DOHH2 (cell line): ENCODE results near the gene PGM2L1.

Experiments used
- H3F3A ChIP-seq: fragments of 200-600 bp; sonication (generic), shearing (Covaris generic); 2 replicates; pipeline ENCODE4 v1.6.0; 2016; ENCODE audit warnings: antibody characterized with exemption, mild to moderate bottlenecking; ENCODE audit not compliant: control insufficient read depth, insufficient read depth
- H3K27ac ChIP-seq: fragments of 200-600 bp; sonication (generic); 2 replicates; pipeline ENCODE4 v1.5.1; 2014; ENCODE audit warnings: low read depth, mild to moderate bottlenecking, low read length, moderate library complexity
- H3K27me3 ChIP-seq: fragments of 200-600 bp; sonication (generic); 2 replicates; pipeline ENCODE4 v1.6.1; 2014; ENCODE audit warnings: mild to moderate bottlenecking, low read length, mixed read lengths; ENCODE audit not compliant: control insufficient read depth
- H3K36me3 ChIP-seq: fragments of 200-600 bp; sonication (generic); 2 replicates; pipeline ENCODE4 v1.6.1; 2014; ENCODE audit warnings: mild to moderate bottlenecking, low read length, moderate library complexity, mixed read lengths; ENCODE audit not compliant: control insufficient read depth
- H3K4me1 ChIP-seq: fragments of 200-600 bp; sonication (generic); 2 replicates; pipeline ENCODE4 v1.6.1; 2014; ENCODE audit warnings: mild to moderate bottlenecking, low read length, mixed read lengths; ENCODE audit not compliant: control insufficient read depth
- H3K4me2 ChIP-seq: fragments of 200-600 bp; sonication (generic); 2 replicates; pipeline ENCODE4 v1.6.0; 2014; ENCODE audit warnings: mild to moderate bottlenecking, low read length, moderate library complexity
- H3K4me3 ChIP-seq: fragments of 200-600 bp; sonication (generic); 2 replicates; pipeline ENCODE4 v1.5.1; 2014; ENCODE audit warnings: mild to moderate bottlenecking, low read length, mixed read lengths
- H3K79me2 ChIP-seq: fragments of 200-600 bp; sonication (generic); 2 replicates; pipeline ENCODE4 v1.6.1; 2014; ENCODE audit warnings: mild to moderate bottlenecking, low read length, mixed read lengths; ENCODE audit not compliant: control insufficient read depth
- H3K9me2 ChIP-seq: fragments of 200-600 bp; sonication (generic); replicated peaks from 2 replicates; pipeline ENCODE4 v1.6.1; 2014; ENCODE audit warnings: mild to moderate bottlenecking, low read length, mixed read lengths; ENCODE audit not compliant: control insufficient read depth
- H3K9me3 ChIP-seq: fragments of 200-600 bp; sonication (generic); 2 replicates; pipeline ENCODE4 v1.6.1; 2014; ENCODE audit warnings: antibody characterized with exemption, low read length, mixed read lengths; ENCODE audit not compliant: control insufficient read depth, insufficient read depth
- H4K20me1 ChIP-seq: fragments of 200-600 bp; sonication (generic); 2 replicates; pipeline ENCODE4 v1.6.0; 2014; ENCODE audit warnings: low read depth, mild to moderate bottlenecking, antibody characterized with exemption, low read length, moderate library complexity; ENCODE audit not compliant: control insufficient read depth, insufficient read depth
- EZH2phosphoT487 ChIP-seq: fragments of 200-600 bp; sonication (generic); IDR thresholded peaks from 2 replicates; pipeline ENCODE4 v1.6.1; 2017; ENCODE audit warnings: borderline replicate concordance, mild to moderate bottlenecking, antibody characterized with exemption, low read length, moderate library complexity, mixed read lengths
- TF ChIP-seq, protein P1 (sequence below): fragments of 200-600 bp; sonication (generic); IDR thresholded peaks from one replicate; pipeline ENCODE4 v1.5.1; 2014; ENCODE audit warnings: antibody characterized with exemption, mild to moderate bottlenecking, low read depth, low read length; ENCODE audit not compliant: poor library complexity, severe bottlenecking

The PGM2L1 gene

DNA sequence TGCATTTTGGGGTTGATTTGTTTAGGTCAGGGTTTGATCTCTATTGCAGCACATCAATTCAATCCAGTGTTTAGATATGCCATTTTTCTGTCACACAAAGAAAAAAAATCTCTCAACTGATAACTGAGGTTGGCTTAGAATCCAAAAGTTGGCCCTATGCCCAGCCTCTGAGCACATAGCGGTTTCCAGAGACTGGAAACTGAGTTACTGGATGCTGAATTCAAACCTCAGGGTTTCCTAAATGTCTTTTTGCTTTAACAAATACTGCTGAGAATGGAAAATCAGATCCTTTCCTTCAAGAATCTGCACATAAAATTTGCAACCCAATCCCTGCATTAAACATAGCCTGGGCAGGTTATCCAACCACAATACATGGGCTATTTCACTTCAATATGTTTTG is 90.8 kb downstream of the PGM2L1 start:
- Histone ChIP-seq H3K4me2 (no peak overlapping the region), H3K27me3 (peaks cover 12% of the 10 kb centered on the region; the same call in 1 of the 2 replicates), H3K4me1 (no peaks in the 10 kb centered on the region), H3F3A (no peaks in the 10 kb centered on the region), H3K79me2 (no peaks in the 10 kb centered on the region), H3K4me3 (no peak overlapping the region), H3K9me2 (no peaks in the 10 kb centered on the region), H3K36me3 (no peaks in the 10 kb centered on the region), H3K27ac (no peak overlapping the region), H3K9me3 (no peaks in the 10 kb centered on the region), H4K20me1 (no peaks in the 10 kb centered on the region)
- TF ChIP-seq, protein P1, sequence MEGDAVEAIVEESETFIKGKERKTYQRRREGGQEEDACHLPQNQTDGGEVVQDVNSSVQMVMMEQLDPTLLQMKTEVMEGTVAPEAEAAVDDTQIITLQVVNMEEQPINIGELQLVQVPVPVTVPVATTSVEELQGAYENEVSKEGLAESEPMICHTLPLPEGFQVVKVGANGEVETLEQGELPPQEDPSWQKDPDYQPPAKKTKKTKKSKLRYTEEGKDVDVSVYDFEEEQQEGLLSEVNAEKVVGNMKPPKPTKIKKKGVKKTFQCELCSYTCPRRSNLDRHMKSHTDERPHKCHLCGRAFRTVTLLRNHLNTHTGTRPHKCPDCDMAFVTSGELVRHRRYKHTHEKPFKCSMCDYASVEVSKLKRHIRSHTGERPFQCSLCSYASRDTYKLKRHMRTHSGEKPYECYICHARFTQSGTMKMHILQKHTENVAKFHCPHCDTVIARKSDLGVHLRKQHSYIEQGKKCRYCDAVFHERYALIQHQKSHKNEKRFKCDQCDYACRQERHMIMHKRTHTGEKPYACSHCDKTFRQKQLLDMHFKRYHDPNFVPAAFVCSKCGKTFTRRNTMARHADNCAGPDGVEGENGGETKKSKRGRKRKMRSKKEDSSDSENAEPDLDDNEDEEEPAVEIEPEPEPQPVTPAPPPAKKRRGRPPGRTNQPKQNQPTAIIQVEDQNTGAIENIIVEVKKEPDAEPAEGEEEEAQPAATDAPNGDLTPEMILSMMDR: no peak
- no peak for TF ChIP-seq EZH2phosphoT487

- Histone ChIP-seq H3K9me3 (no peaks in the 10 kb centered on the region), H3K36me3 (no peaks in the 10 kb centered on the region), H3K4me3 (no peak overlapping the region), H3K27ac (no peak overlapping the region), H3K9me2 (no peaks in the 10 kb centered on the region), H3K4me2 (no peak overlapping the region), H3F3A (no peaks in the 10 kb centered on the region), H3K27me3 (peaks cover 12% of the 10 kb centered on the region), H3K79me2 (no peaks in the 10 kb centered on the region), H4K20me1 (no peaks in the 10 kb centered on the region), H3K4me1 (no peaks in the 10 kb centered on the region)
- TF ChIP-seq EZH2phosphoT487: no peak
- TF ChIP-seq, protein P1: no peak
These were observed 91.6 kb downstream of the PGM2L1 start for GRCh38 chr11:74306435-74307175.

GRCh38 chr11:74299015-74299414 is 99.2 kb downstream of the PGM2L1 start:
- no peaks in the 10 kb centered on the region for H4K20me1 ChIP-seq
- H3K27me3 ChIP-seq: peaks cover 4% of the 10 kb centered on the region
- H3K4me2 ChIP-seq: no peak overlapping the region
- no peaks in the 10 kb centered on the region for H3K9me2 ChIP-seq
- no peak overlapping the region for H3K4me3 ChIP-seq
- no peaks in the 10 kb centered on the region for H3F3A ChIP-seq
- no peaks in the 10 kb centered on the region for H3K79me2 ChIP-seq
- H3K27ac ChIP-seq: no peak overlapping the region
- H3K4me1 ChIP-seq: no peaks in the 10 kb centered on the region
- TF ChIP-seq EZH2phosphoT487: no peak
- TF ChIP-seq, protein P1: no peak
- H3K36me3 ChIP-seq: no peaks in the 10 kb centered on the region
- no peaks in the 10 kb centered on the region for H3K9me3 ChIP-seq
